ENCODE measurements around the gene IMMP2L. TPM values are rescaled to one million over a fixed set of nuclear protein-coding genes. Genes with fewer than 3 reads are reported as not detected.
A peak's percentile ranks its signal among the peaks of the same experiment; 100 is the strongest.

IMMP2L gene
- polyA plus RNA-seq, 1 of the 3 experiments (the other 2 are of a cell fraction): 10.7 TPM

DNA sequence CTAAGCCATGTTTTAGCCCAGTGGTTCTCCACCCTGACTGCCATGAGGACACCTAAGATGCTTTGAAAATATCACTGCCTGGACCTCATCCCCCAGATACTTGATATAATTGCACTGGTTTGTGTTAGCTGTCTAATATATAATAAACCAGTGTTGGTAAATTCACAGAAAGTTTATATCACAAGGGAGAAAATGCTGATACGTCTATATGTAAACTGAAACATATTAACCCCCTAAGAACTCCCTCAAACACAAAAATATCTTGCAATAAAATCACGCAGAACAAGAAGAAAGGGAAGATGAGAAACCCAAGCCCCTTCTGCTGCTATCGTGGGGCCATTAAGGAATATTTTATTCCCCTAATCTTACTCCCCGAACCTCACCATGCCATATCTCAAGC, 8.2 kb downstream of the IMMP2L start:
- no peak overlapping the region for H2AFZ ChIP-seq (ENCODE audit: low read depth)
- H3K27me3 ChIP-seq (ENCODE audit: insufficient read depth): no peaks in the 10 kb centered on the region
- TF ChIP-seq MXI1 (IDR thresholded peaks at IDR 0.05; ENCODE audit: low read depth, low read length) (no peak), ELF1 (IDR thresholded peaks at IDR 0.05) (no peak)
- no peak overlapping the region for H3K4me2 ChIP-seq
- CTCF ChIA-PET: interaction anchor here (1.4 kb wide), 1 partner anchor 18 kb away, joined by 4 read pairs; no protein-coding TSS in a partner anchor
- H3K79me2 ChIP-seq (ENCODE audit: insufficient read depth): no peaks in the 10 kb centered on the region
- H3K9me3 ChIP-seq: no peaks in the 10 kb centered on the region
- H3K9ac ChIP-seq: no peak overlapping the region
- 45% methylated on average over 4 of the region's 4 CpGs for WGBS (ENCODE audit: low lambda C conversion rate)
- POLR2A ChIA-PET: no interaction called here
- no peak for DNase-seq
- H3F3A ChIP-seq (replicated peaks; ENCODE audit: insufficient read depth): no peaks in the 10 kb centered on the region
- peaks cover 0 to 10% of the 10 kb centered on the region in 2 experiments; a peak in 2 of 4 replicates for H3K4me1 ChIP-seq (ENCODE audit: control insufficient read depth in 1 of 2, insufficient read depth in 2 of 2, low read depth in 1 of 2, low read length in 1 of 2)
- no peak overlapping the region for H3K4me3 ChIP-seq (ENCODE audit: low read depth in 2 of 2, low read length in 1 of 2)
- peaks cover 28 to 58% of the 10 kb centered on the region in 2 experiments for H3K36me3 ChIP-seq (replicated peaks in 1 of 2; ENCODE audit: control insufficient read depth in 1 of 2, insufficient read depth in 2 of 2, low read length in 1 of 2)
- H3K9me2 ChIP-seq: no peaks in the 10 kb centered on the region
- no peaks in the 10 kb centered on the region for H4K20me1 ChIP-seq (ENCODE audit: insufficient read depth)
- no peak overlapping the region for H3K27ac ChIP-seq (ENCODE audit: low read depth in 2 of 2, low read length in 1 of 2)

DNA sequence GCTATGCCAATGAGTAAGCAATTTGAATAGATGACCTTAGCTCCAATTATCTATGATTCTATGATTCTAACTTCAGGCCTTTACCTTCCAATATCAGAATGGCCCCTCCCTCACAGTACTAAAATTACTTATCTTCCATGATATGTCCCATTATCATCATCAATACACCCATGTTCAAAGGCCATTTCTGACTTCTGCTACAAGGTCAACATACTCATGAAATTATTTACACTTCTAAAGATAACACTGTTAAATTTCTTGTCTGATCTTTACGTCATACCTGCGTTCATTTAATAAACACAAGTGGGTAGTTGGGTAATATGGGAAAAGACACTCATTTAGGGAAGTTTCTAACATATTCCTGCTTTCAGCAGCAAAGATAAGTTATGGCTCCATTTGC, 21.2 kb downstream of the IMMP2L start:
- peaks cover 0 to 6% of the 10 kb centered on the region in 2 experiments; a peak in 2 of 4 replicates for H3K4me1 ChIP-seq (ENCODE audit: control insufficient read depth in 1 of 2, insufficient read depth in 2 of 2, low read depth in 1 of 2, low read length in 1 of 2)
- no peaks in the 10 kb centered on the region for H3K27me3 ChIP-seq (ENCODE audit: insufficient read depth)
- no peak overlapping the region for H3K4me3 ChIP-seq (ENCODE audit: low read depth in 2 of 2, low read length in 1 of 2)
- ChIA-PET CTCF (interaction anchor here (1.6 kb wide), 1 partner anchor 9 kb away, joined by 4 read pairs; no protein-coding TSS in a partner anchor), POLR2A (no interaction called here)
- no peak overlapping the region for H3K27ac ChIP-seq (ENCODE audit: low read depth in 2 of 2, low read length in 1 of 2)
- no peaks in the 10 kb centered on the region for H3K9me3 ChIP-seq
- H3F3A ChIP-seq (replicated peaks; ENCODE audit: insufficient read depth): no peaks in the 10 kb centered on the region
- no peak overlapping the region for H3K4me2 ChIP-seq
- H3K79me2 ChIP-seq (ENCODE audit: insufficient read depth): no peaks in the 10 kb centered on the region
- H2AFZ ChIP-seq (ENCODE audit: low read depth): no peak overlapping the region
- no peak overlapping the region for H3K9ac ChIP-seq
- no peaks in the 10 kb centered on the region for H3K36me3 ChIP-seq (replicated peaks in 1 of 2; ENCODE audit: control insufficient read depth in 1 of 2, insufficient read depth in 2 of 2, low read length in 1 of 2)
- H3K9me2 ChIP-seq: no peaks in the 10 kb centered on the region
- TF ChIP-seq CHD2 (IDR thresholded peaks at IDR 0.05; ENCODE audit: low read length, partially characterized antibody) (no peak), NRF1 (IDR thresholded peaks at IDR 0.05; ENCODE audit: low read depth, low read length) (no peak), FOXM1 (IDR thresholded peaks at IDR 0.05; ENCODE audit: low read depth) (no peak), SIN3A (IDR thresholded peaks at IDR 0.05; ENCODE audit: borderline replicate concordance, low read depth, low read length) (no peak), MEF2A (IDR thresholded peaks at IDR 0.05; ENCODE audit: borderline replicate concordance, low read depth) (no peak)
- DNase-seq: no peak
- WGBS (ENCODE audit: low lambda C conversion rate): 94% methylated on average over 2 of the region's 2 CpGs
- no peaks in the 10 kb centered on the region for H4K20me1 ChIP-seq (ENCODE audit: insufficient read depth)

DNA sequence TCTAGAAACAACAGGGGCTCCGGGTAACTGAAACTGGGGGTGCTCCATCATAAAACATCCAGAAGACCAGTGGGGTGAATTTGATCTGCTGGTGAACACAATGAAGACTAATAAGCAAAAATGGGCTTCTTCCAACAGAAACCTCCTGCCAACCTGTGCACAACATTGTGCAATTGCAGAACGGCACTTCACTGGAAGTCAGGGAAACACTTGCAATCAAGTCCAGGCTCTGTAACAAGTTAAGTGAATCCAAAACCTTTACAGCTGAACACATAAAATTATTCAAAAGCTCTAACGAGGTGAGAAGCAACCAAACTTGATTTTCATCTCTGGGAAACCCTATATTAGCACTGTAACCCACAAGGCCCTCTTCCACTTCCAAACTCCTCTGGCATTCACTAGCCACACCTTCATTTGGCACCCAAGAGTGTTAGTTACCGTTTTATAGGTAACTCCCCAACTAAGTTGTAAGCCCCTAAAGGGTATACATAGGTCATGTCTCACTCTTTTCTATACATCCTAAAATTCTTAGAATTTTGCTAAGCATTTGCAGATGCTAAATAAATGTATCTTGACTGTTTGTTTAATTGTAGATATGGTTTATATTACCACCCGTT, 22.0 kb downstream of the IMMP2L start:
- Histone ChIP-seq H3K36me3 (replicated peaks in 1 of 2; ENCODE audit: control insufficient read depth in 1 of 2, insufficient read depth in 2 of 2, low read length in 1 of 2) (no peaks in the 10 kb centered on the region), H3K4me1 (ENCODE audit: control insufficient read depth in 1 of 2, insufficient read depth in 2 of 2, low read depth in 1 of 2, low read length in 1 of 2) (peaks cover 0 to 6% of the 10 kb centered on the region in 2 experiments; a peak in 2 of 4 replicates), H3K9ac (no peak overlapping the region), H3K79me2 (ENCODE audit: insufficient read depth) (no peaks in the 10 kb centered on the region), H3K27ac (ENCODE audit: low read depth in 2 of 2, low read length in 1 of 2) (peak overlapping the region in 1 of 2 experiments; percentile 67; a peak in 2 of 4 replicates), H3K4me2 (no peak overlapping the region), H2AFZ (ENCODE audit: low read depth) (no peak overlapping the region), H4K20me1 (ENCODE audit: insufficient read depth) (no peaks in the 10 kb centered on the region), H3K9me2 (no peaks in the 10 kb centered on the region), H3F3A (replicated peaks; ENCODE audit: insufficient read depth) (no peaks in the 10 kb centered on the region), H3K27me3 (ENCODE audit: insufficient read depth) (no peaks in the 10 kb centered on the region), H3K9me3 (no peaks in the 10 kb centered on the region), H3K4me3 (ENCODE audit: low read depth in 2 of 2, low read length in 1 of 2) (no peak overlapping the region)
- ChIA-PET POLR2A (no interaction called here), CTCF (interaction anchor here (0.7 kb wide), 1 partner anchor 402 kb away, joined by 3 read pairs; no protein-coding TSS in a partner anchor)
- 95% methylated on average over 5 of the region's 5 CpGs for WGBS (ENCODE audit: low lambda C conversion rate)
- no peak for DNase-seq
- TF ChIP-seq GABPA (IDR thresholded peaks at IDR 0.05; ENCODE audit: low read depth): no peak
- TF ChIP-seq POLR2AphosphoS5 (IDR thresholded peaks at IDR 0.05; ENCODE audit: low read depth, low read length): no peak
- no peak for TF ChIP-seq TEAD4 (IDR thresholded peaks at IDR 0.05; ENCODE audit: borderline replicate concordance, insufficient read depth)
- no peak for TF ChIP-seq MEF2A (IDR thresholded peaks at IDR 0.05; ENCODE audit: borderline replicate concordance, low read depth)

Measured in SK-N-SH (cell line).